SK-N-SH (cell line): ENCODE measurements around the gene DTNBP1. TPM values are rescaled to one million over a fixed set of nuclear protein-coding genes. Genes with fewer than 3 reads are reported as not detected.

Experiments used
- CTCF ChIA-PET: fragments of 300-600, 350-600 bp; formaldehyde crosslinking; extraction: SDS; loops from one replicate; lab custom pipeline; 2021; lab: Yijun Ruan, JAX
- POLR2A ChIA-PET: fragments of 350-600 bp; sonication (Branson Sonifier 250); formaldehyde crosslinking; extraction: SDS; loops from one replicate; lab custom pipeline; 2020; ENCODE audit warnings: antibody characterized with exemption, inconsistent platforms; lab: Yijun Ruan, JAX
- DNase-seq: peaks from one replicate; pipeline ENCODE4 v3.0.0; 2012
- H2AFZ ChIP-seq: fragments of 200-600 bp; sonication (generic); 2 replicates; pipeline ENCODE4 v1.8.1; 2016; ENCODE audit warnings: antibody characterized with exemption, mild to moderate bottlenecking, low read depth
- H3F3A ChIP-seq: fragments of 200-600 bp; sonication (generic); replicated peaks from 2 replicates; pipeline ENCODE3; 2016; ENCODE audit warnings: antibody characterized with exemption, mild to moderate bottlenecking; ENCODE audit not compliant: insufficient read depth
- H3K27ac ChIP-seq, 2 experiments: fragments of 200-500 bp in 1 of 2; fragments of 200-600 bp in 1 of 2; sonication (Bioruptor generic) in 1 of 2; sonication (generic), shearing (Covaris generic) in 1 of 2; 2 replicates each; pipeline versions ENCODE4 v1.5.1 to v1.6.1; 2014 to 2016; ENCODE audit warnings: low read depth in 2 of 2, inconsistent platforms in 1 of 2, low read length in 1 of 2, mild to moderate bottlenecking in 1 of 2, mixed read lengths in 1 of 2
- H3K27me3 ChIP-seq: fragments of 200-600 bp; sonication (generic), shearing (Covaris generic); 2 replicates; pipeline ENCODE4 v1.6.1; 2016; ENCODE audit warnings: mixed run types; ENCODE audit not compliant: insufficient read depth
- H3K36me3 ChIP-seq, 2 experiments: fragments of 200-500 bp in 1 of 2; fragments of 200-600 bp in 1 of 2; sonication (Bioruptor generic) in 1 of 2; sonication (generic) in 1 of 2; replicated peaks in 1 of 2; 2 replicates each; pipeline versions ENCODE3 to v1.5.1; 2014 to 2016; ENCODE audit warnings: low read length in 1 of 2, mild to moderate bottlenecking in 1 of 2; ENCODE audit not compliant: insufficient read depth in 2 of 2, control insufficient read depth in 1 of 2
- H3K4me1 ChIP-seq, 2 experiments: fragments of 200-500 bp in 1 of 2; fragments of 200-600 bp in 1 of 2; sonication (Bioruptor generic) in 1 of 2; sonication (generic), shearing (Covaris generic) in 1 of 2; 2 replicates each; pipeline versions ENCODE4 v1.5.1 to v1.6.1; 2014 to 2016; ENCODE audit warnings: low read depth in 1 of 2, low read length in 1 of 2, mixed run types in 1 of 2; ENCODE audit not compliant: insufficient read depth in 2 of 2, control insufficient read depth in 1 of 2
- H3K4me2 ChIP-seq: fragments of 200-600 bp; sonication (generic), shearing (Covaris generic); 2 replicates; pipeline ENCODE4 v1.6.1; 2017; ENCODE audit warnings: mixed run types
- H3K4me3 ChIP-seq, 2 experiments: fragments of 200-500 bp in 1 of 2; fragments of 200-600 bp in 1 of 2; sonication (Bioruptor generic) in 1 of 2; sonication (generic), shearing (Covaris generic) in 1 of 2; 2 replicates each; pipeline versions ENCODE4 v1.5.1 to v1.8.1; 2014 to 2016; ENCODE audit warnings: low read depth in 2 of 2, inconsistent platforms in 1 of 2, low read length in 1 of 2, mild to moderate bottlenecking in 1 of 2, mixed read lengths in 1 of 2, moderate library complexity in 1 of 2
- H3K79me2 ChIP-seq: fragments of 200-600 bp; sonication (generic); 2 replicates; pipeline ENCODE4 v1.8.1; 2017; ENCODE audit warnings: mild to moderate bottlenecking; ENCODE audit not compliant: insufficient read depth
- H3K9ac ChIP-seq: fragments of 200-600 bp; sonication (generic); 2 replicates; pipeline ENCODE4 v1.6.1; 2017; ENCODE audit warnings: mixed run types
- H3K9me2 ChIP-seq: fragments of 200-600 bp; sonication (generic); 2 replicates; pipeline ENCODE4 v1.6.1; 2017; ENCODE audit warnings: mixed run types
- H3K9me3 ChIP-seq: fragments of 200-600 bp; sonication (generic); 2 replicates; pipeline ENCODE4 v1.6.1; 2017; ENCODE audit warnings: mixed run types, mild to moderate bottlenecking, moderate library complexity
- H4K20me1 ChIP-seq: fragments of 200-600 bp; sonication (generic); 2 replicates; pipeline ENCODE4 v1.6.1; 2017; ENCODE audit warnings: mild to moderate bottlenecking, mixed run types; ENCODE audit not compliant: insufficient read depth
- CHD2 ChIP-seq: fragments of 150-350 bp; IDR thresholded peaks from 2 replicates; pipeline ENCODE4 v1.6.1; 2018; ENCODE audit warnings: low read length; ENCODE audit not compliant: partially characterized antibody
- ELF1 ChIP-seq: IDR thresholded peaks from 2 replicates; pipeline ENCODE4 v1.4.0; 2012
- EP300 ChIP-seq, 2 experiments: IDR thresholded peaks; 2 replicates each; pipeline versions ENCODE4 v1.4.0 to v1.6.1; 2012; ENCODE audit warnings: borderline replicate concordance in 1 of 2, low read depth in 1 of 2, low read length in 1 of 2
- EZH2phosphoT487 ChIP-seq: fragments of 200-600 bp; sonication (generic); IDR thresholded peaks from 2 replicates; pipeline ENCODE4 v1.6.1; 2017; ENCODE audit warnings: low read depth, mixed run types, mild to moderate bottlenecking, antibody characterized with exemption, moderate library complexity, borderline replicate concordance
- FOSL2 ChIP-seq: IDR thresholded peaks from 2 replicates; pipeline ENCODE4 v1.4.0; 2012; ENCODE audit warnings: low read depth, mild to moderate bottlenecking, moderate library complexity, borderline replicate concordance
- FOXM1 ChIP-seq: IDR thresholded peaks from 2 replicates; pipeline ENCODE4 v1.4.0; 2012; ENCODE audit warnings: low read depth, mild to moderate bottlenecking
- GABPA ChIP-seq: IDR thresholded peaks from 2 replicates; pipeline ENCODE4 v1.4.0; 2012; ENCODE audit warnings: low read depth, mild to moderate bottlenecking
- GATA2 ChIP-seq: sonication (generic); formaldehyde crosslinking; IDR thresholded peaks from 2 replicates; pipeline ENCODE4 v1.5.0; 2020; ENCODE audit warnings: mild to moderate bottlenecking, missing genetic modification reagents
- JUND ChIP-seq: IDR thresholded peaks from 2 replicates; pipeline ENCODE4 v1.4.0; 2012
- MEF2A ChIP-seq: IDR thresholded peaks from 2 replicates; pipeline ENCODE4 v1.4.0; 2012; ENCODE audit warnings: low read depth, borderline replicate concordance
- NFIC ChIP-seq: IDR thresholded peaks from 2 replicates; pipeline ENCODE4 v1.4.0; 2012; ENCODE audit warnings: borderline replicate concordance
- NRF1 ChIP-seq: IDR thresholded peaks from 2 replicates; pipeline ENCODE4 v1.6.1; 2012; ENCODE audit warnings: low read depth, mild to moderate bottlenecking, low read length
- RCOR1 ChIP-seq: fragments of 150-350 bp; IDR thresholded peaks from 2 replicates; pipeline ENCODE4 v1.6.1; 2017; ENCODE audit warnings: antibody characterized with exemption, low read length
- SIN3A ChIP-seq: IDR thresholded peaks from 2 replicates; pipeline ENCODE4 v1.6.1; 2012; ENCODE audit warnings: low read depth, mild to moderate bottlenecking, low read length, moderate library complexity, borderline replicate concordance
- TAF1 ChIP-seq: IDR thresholded peaks from 2 replicates; pipeline ENCODE4 v1.6.1; 2012; ENCODE audit warnings: low read depth, mild to moderate bottlenecking, low read length, moderate library complexity, borderline replicate concordance
- WGBS: methylation state at CpG from one replicate; pipeline ENCODE4 v1.1.6; 2017; ENCODE audit warnings: low lambda C conversion rate; 5-methylcytosine and 5-hydroxymethylcytosine counted together
- polyA plus RNA-seq, 3 experiments: library from polyadenylated mRNA; depleted of rRNA; stranded (reverse); fragments of >200 nt; gene quantifications; 2 replicates each; pipeline ENCODE4 v1.2.3, GENCODE V29; 2012
- TF ChIP-seq, protein P1 (sequence below): IDR thresholded peaks from 2 replicates; pipeline ENCODE4 v1.4.0; 2012; ENCODE audit warnings: low read depth, borderline replicate concordance
- TF ChIP-seq, protein P2 (sequence below): IDR thresholded peaks from 2 replicates; pipeline ENCODE4; 2012

Gene DTNBP1
- polyA plus RNA-seq, 1 of the 3 experiments (the other 2 are of a cell fraction): 19.7 TPM

DNA sequence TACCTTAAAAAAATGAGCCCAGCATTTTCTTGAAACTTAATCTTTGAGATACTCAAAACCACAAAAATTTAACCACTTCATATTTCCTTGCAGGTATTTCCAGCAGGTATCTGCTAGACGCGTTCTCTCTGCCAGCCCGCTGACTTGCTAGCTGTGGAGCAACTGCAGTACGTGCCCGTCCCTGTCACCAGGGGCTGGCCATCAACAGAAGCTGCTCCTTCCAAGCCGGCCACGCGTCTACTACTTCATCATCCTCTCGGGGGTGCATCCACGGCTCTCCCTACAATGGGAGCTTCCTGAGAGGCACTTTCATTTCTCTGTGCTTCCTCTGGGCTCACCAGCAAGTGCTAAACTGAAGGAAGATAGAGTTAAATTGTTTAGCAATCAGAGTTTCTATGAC is 132.4 kb downstream of the DTNBP1 start:
- no peaks in the 10 kb centered on the region; a peak in 1 of 4 replicates for H3K4me1 ChIP-seq
- TF ChIP-seq RCOR1: no peak
- TF ChIP-seq, protein P1, sequence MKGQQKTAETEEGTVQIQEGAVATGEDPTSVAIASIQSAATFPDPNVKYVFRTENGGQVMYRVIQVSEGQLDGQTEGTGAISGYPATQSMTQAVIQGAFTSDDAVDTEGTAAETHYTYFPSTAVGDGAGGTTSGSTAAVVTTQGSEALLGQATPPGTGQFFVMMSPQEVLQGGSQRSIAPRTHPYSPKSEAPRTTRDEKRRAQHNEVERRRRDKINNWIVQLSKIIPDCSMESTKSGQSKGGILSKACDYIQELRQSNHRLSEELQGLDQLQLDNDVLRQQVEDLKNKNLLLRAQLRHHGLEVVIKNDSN: no peak
- TF ChIP-seq EP300 (IDR thresholded peaks at IDR 0.05; ENCODE audit: borderline replicate concordance in 1 of 2, low read depth in 1 of 2, low read length in 1 of 2): no peak
- TF ChIP-seq, all 33 proteins: peak for 0
- WGBS: 93% methylated on average over 10 of the region's 10 CpGs
- Histone ChIP-seq H3K27me3 (no peaks in the 10 kb centered on the region), H4K20me1 (no peaks in the 10 kb centered on the region), H2AFZ (no peak overlapping the region), H3K27ac (no peak overlapping the region), H3K79me2 (no peaks in the 10 kb centered on the region), H3K9me2 (no peaks in the 10 kb centered on the region), H3K4me2 (no peak overlapping the region), H3K9ac (no peak overlapping the region), H3K4me3 (no peak overlapping the region), H3F3A (no peaks in the 10 kb centered on the region), H3K9me3 (no peaks in the 10 kb centered on the region), H3K36me3 (no peaks in the 10 kb centered on the region)
- ChIA-PET POLR2A (no interaction called here), CTCF (interaction anchor here (1.5 kb wide), 1 partner anchor 94 kb away, joined by 5 read pairs; no protein-coding TSS in a partner anchor)
- DNase-seq: no peak

DNA sequence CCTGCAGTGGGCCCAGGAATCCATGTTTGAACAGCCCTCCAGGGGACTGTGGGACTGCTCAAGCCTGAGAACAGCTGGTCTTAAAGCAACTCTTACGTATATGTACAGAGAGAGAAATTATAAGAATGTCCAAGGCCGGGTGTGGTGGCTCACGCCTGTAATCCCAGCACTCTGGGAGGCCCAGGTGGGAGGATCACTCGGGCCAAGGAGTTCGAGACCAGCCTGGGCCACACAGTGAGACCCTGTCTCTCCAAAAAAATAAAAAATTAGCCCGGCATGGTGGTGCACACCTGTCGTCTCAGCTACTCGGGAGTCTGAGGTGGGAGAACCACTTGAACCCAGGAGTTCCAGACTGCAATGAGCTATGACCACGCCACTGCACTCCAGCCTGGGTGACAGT is 134.0 kb downstream of the DTNBP1 start:
- no peak overlapping the region for H3K27ac ChIP-seq
- H3K4me3 ChIP-seq: no peak overlapping the region
- H4K20me1 ChIP-seq: no peaks in the 10 kb centered on the region
- H3K9me3 ChIP-seq: no peaks in the 10 kb centered on the region
- CTCF ChIA-PET: no interaction called here
- H3F3A ChIP-seq: no peaks in the 10 kb centered on the region
- no peak overlapping the region for H3K9ac ChIP-seq
- H2AFZ ChIP-seq: no peak overlapping the region
- peaks cover 3 to 8% of the 10 kb centered on the region in 2 experiments for H3K36me3 ChIP-seq
- DNase-seq: no peak
- TF ChIP-seq NRF1 (no peak), GATA2 (CRISPR knock-in tag) (no peak), MEF2A (no peak), CHD2 (no peak), FOXM1 (no peak), EZH2phosphoT487 (no peak), GABPA (no peak), ELF1 (no peak), SIN3A (no peak), NFIC (no peak), EP300 (IDR thresholded peaks at IDR 0.05; ENCODE audit: borderline replicate concordance in 1 of 2, low read depth in 1 of 2, low read length in 1 of 2) (no peak), TAF1 (no peak), FOSL2 (no peak), JUND (no peak)
- TF ChIP-seq, protein P2, sequence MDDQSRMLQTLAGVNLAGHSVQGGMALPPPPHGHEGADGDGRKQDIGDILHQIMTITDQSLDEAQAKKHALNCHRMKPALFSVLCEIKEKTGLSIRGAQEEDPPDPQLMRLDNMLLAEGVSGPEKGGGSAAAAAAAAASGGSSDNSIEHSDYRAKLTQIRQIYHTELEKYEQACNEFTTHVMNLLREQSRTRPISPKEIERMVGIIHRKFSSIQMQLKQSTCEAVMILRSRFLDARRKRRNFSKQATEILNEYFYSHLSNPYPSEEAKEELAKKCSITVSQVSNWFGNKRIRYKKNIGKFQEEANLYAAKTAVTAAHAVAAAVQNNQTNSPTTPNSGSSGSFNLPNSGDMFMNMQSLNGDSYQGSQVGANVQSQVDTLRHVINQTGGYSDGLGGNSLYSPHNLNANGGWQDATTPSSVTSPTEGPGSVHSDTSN: no peak
- POLR2A ChIA-PET: no interaction called here
- H3K27me3 ChIP-seq: no peaks in the 10 kb centered on the region
- H3K4me1 ChIP-seq: no peaks in the 10 kb centered on the region; a peak in 1 of 4 replicates
- H3K79me2 ChIP-seq: no peaks in the 10 kb centered on the region
- no peak overlapping the region for H3K4me2 ChIP-seq
- 94% methylated on average over 5 of the region's 9 CpGs for WGBS
- no peaks in the 10 kb centered on the region for H3K9me2 ChIP-seq
